ENCODE results near the gene TFAP2C.

TFAP2C gene

DNA sequence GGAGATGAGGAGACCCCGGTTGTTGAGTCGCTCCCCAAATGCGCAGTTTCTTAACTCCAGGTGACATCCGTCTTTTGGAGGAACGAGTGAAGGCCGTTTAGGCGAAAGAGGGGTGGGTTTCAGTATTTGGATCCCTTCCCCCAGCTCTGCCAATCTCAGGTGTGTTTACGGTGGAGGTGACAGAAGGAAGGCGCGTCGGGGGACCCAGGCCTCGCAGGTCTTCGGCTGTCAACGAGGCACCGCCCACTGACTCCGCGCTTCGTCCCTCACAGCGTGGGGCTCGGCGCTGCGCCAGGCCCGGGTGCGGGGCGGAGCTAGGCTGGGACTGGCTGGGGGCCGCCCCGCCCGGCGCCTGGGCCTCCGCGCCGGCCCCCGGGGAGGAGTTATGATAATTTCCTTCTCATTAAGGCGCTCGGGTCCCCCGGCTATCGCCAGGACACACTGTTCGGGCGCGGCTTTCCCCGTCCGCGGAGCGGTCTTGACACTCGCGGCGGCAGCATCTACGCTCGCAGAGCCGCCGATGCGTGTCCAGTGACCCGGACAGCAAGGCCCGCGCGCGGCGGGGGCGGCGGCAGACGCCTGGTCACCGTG lies at the start of gene TFAP2C:
TSS of gene TFAP2C (plus strand) at position 434 of the 591 bp plus-strand sequence. CDS start 239 bp downstream, outside the sequence.
- Mint-ChIP-seq H3K4me1 (peaks cover 14 to 23% of the 10 kb centered on the region in 2 donors), H3K36me3 (no peaks in the 10 kb centered on the region), H3K9me3 (no peaks in the 10 kb centered on the region), H3K27ac (peak within 1 kb of the TSS; percentile 79), H3K4me3 (peak within 1 kb of the TSS; percentile 61), H3K27me3 (peaks cover 62 to 93% of the 10 kb centered on the region in 2 donors)
- ATAC-seq (replicated peaks) (peak; percentile 58 to 68), DNase-seq (no peak)

DNA sequence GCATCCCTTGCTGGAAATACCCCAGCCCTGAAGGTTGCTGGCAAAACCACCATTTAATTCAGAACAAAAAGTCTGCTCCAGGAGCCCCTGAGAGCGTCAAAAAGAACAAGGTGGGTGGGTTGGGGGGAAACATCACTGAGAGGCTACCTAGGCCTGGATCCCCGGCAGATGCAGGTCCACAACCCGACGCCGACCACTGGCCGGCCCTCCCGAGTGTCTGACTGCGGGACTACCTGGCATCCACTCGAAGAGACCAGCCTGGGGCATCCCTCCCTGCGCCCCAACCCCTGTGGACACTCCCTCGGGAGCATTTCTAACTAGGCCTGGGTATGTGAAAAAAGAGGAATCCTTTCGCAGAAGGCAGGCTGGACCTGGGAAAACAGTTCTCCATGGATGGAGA lies 48.9 kb upstream of the TFAP2C start:
- Mint-ChIP-seq H3K4me3 (no peak overlapping the region), H3K9me3 (no peaks in the 10 kb centered on the region), H3K27me3 (peaks cover 15 to 19% of the 10 kb centered on the region in 2 donors), H3K27ac (no peak overlapping the region), H3K4me1 (no peaks in the 10 kb centered on the region), H3K36me3 (no peaks in the 10 kb centered on the region)
- DNase-seq (no peak), ATAC-seq (replicated peaks) (no peak)

DNA sequence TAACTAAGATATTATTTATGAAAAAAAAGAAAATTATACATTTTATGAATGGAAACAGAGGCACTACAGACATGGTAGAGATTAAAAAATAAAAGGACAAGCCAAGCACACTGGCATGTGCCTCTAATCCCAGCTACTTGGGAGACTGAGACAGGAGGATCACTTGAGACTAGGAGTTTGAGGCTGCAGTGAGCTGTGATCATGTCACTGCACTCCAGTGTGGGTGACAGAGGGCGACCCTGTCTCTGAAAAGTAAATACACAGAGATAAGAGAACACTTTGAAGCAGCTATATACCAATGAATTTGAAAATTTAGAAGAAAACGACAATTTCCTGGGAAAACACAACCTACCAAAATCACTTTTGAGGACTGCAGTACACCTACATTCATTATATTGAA lies 47.4 kb upstream of the TFAP2C start:
- H3K4me3 Mint-ChIP-seq: no peak overlapping the region
- ATAC-seq (replicated peaks) (no peak), DNase-seq (no peak)
- H3K36me3 Mint-ChIP-seq: no peaks in the 10 kb centered on the region
- H3K27ac Mint-ChIP-seq: no peak overlapping the region
- peaks cover 3 to 7% of the 10 kb centered on the region in 2 donors for H3K27me3 Mint-ChIP-seq
- H3K9me3 Mint-ChIP-seq: no peaks in the 10 kb centered on the region
- no peaks in the 10 kb centered on the region for H3K4me1 Mint-ChIP-seq

DNA sequence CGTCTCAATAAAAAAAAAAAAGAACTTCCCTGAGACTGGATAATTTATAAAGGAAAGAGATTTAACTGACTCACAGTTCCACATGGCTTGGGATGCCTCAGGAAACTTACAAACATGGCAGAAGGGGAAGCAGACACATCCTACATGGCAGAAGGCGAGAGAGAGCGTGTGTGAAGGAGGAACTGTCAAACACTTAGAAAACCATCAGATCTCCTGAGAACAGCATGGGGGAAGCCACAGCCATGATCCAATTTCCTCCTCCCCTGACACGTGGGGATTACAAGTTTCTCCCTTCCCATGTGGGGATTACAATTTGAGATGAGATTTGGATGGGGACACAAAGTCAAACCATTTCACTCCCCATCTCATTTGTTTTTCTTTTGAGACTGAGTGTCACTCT lies 46.6 kb upstream of the TFAP2C start:
- H3K4me3 Mint-ChIP-seq: no peak overlapping the region
- H3K4me1 Mint-ChIP-seq: no peaks in the 10 kb centered on the region
- DNase-seq: no peak
- no peaks in the 10 kb centered on the region for H3K9me3 Mint-ChIP-seq
- H3K36me3 Mint-ChIP-seq: no peaks in the 10 kb centered on the region
- no peak overlapping the region for H3K27ac Mint-ChIP-seq
- peaks cover 7 to 13% of the 10 kb centered on the region in 2 donors for H3K27me3 Mint-ChIP-seq
- no peak for ATAC-seq (replicated peaks)

DNA sequence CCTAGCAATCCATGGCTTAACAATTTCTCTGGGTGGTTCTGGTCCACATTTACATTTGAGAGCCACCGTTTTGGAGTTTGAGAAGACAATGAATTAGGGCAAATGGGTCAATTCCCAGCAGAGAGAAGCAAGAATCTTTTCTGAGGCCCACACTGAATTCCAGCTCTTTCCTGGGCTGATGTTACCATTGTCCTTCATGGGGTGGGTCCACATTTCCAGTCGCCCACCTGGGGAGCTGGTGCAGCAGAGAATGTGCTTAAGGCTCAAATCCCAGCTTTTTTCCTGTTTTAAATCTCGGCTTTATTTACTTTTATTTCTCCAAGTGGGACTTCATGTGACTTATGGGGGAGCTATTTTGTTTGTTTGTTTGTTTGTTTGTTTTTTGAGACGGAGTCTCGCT lies 44.2 kb upstream of the TFAP2C start:
- H3K4me1 Mint-ChIP-seq: no peaks in the 10 kb centered on the region
- no peak for ATAC-seq (replicated peaks)
- no peaks in the 10 kb centered on the region for H3K36me3 Mint-ChIP-seq
- H3K9me3 Mint-ChIP-seq: no peaks in the 10 kb centered on the region
- DNase-seq: no peak
- no peak overlapping the region for H3K4me3 Mint-ChIP-seq
- no peak overlapping the region for H3K27ac Mint-ChIP-seq
- H3K27me3 Mint-ChIP-seq: peaks cover 13 to 19% of the 10 kb centered on the region in 2 donors

DNA sequence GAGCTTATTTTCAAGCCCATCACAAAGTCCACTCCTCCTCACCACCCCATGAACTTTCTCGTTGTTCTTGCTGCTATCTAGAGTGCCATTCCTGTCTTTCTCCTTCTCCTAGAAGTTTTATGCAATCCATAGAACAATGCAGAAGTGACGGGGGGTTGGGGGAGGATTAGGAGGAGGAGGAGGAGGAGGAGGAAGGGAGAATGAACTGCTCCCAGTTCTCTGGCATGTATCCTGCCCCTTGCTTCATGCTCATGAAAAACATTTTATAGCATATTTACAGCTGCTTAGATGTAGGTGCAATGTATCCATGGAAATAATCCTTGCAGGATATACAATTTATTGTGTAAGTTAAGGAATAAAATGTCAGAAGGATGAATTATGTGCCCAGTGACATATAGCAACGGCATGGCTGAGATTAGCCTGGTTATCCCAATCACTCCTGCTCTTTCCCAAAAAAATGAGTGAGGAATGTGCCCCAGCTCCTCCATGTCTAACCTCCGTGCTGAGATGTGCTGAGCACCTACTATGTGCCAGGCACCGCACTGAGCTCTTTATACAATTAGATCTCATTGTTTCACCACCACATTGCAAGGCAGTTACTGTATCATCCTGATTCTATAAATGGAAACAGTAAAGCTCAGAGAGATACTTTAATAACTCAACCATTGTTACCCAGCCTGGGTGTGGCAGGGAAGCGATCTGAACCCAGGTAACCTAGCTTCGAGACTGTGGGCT lies 41.6 kb upstream of the TFAP2C start:
- H3K4me1 Mint-ChIP-seq: no peaks in the 10 kb centered on the region
- ATAC-seq (replicated peaks): no peak
- no peak overlapping the region for H3K27ac Mint-ChIP-seq
- H3K36me3 Mint-ChIP-seq: no peaks in the 10 kb centered on the region
- DNase-seq: no peak
- peaks cover 11 to 13% of the 10 kb centered on the region in 2 donors for H3K27me3 Mint-ChIP-seq
- no peaks in the 10 kb centered on the region for H3K9me3 Mint-ChIP-seq
- H3K4me3 Mint-ChIP-seq: no peak overlapping the region

DNA sequence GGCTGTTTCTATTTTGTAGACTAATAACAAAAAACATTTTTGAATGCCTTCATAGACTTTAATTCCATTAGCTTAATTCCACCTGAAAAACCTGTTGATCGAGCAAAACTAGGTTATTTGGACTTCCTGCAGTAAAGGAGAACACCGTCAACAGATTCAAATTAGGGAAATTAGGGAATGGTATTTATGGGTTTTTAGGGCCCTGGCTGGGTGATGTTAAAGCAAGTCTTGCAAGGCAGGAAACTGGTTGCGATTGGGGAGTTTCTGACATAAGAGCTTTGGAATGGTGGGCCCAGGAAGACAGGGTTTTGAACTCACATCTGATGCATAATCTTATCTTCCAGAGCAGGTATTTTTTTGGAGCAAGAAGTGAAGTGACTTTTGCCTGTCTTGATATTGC lies 40.1 kb upstream of the TFAP2C start:
- ATAC-seq (replicated peaks) (no peak), DNase-seq (no peak)
- H3K36me3 Mint-ChIP-seq: no peaks in the 10 kb centered on the region
- no peak overlapping the region for H3K27ac Mint-ChIP-seq
- H3K4me3 Mint-ChIP-seq: no peak overlapping the region
- H3K27me3 Mint-ChIP-seq: peaks cover 16 to 20% of the 10 kb centered on the region in 2 donors
- no peaks in the 10 kb centered on the region for H3K9me3 Mint-ChIP-seq
- no peaks in the 10 kb centered on the region for H3K4me1 Mint-ChIP-seq

DNA sequence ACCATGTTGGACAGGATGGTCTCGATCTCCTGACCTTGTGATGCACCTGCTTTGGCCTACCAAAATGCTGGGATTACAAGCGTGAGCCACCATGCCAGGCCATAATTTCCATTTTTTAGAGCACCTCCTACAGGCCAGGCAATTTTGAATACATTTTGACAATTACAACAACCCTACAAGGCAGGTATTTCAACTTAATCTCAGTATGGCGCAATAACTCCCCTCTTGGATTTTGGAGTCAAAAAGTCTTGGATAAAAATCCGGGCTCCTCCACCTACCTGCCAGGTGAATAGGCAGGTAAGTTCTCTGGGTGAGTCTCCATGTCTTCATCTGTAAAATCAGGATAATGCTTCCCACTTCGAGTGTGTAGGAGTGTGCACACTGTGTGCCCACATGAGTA lies 39.5 kb upstream of the TFAP2C start:
- ATAC-seq (replicated peaks) (no peak), DNase-seq (no peak)
- Mint-ChIP-seq H3K27me3 (peaks cover 16 to 20% of the 10 kb centered on the region in 2 donors), H3K27ac (no peak overlapping the region), H3K36me3 (no peaks in the 10 kb centered on the region), H3K4me3 (no peak overlapping the region), H3K4me1 (no peaks in the 10 kb centered on the region), H3K9me3 (no peaks in the 10 kb centered on the region)

DNA sequence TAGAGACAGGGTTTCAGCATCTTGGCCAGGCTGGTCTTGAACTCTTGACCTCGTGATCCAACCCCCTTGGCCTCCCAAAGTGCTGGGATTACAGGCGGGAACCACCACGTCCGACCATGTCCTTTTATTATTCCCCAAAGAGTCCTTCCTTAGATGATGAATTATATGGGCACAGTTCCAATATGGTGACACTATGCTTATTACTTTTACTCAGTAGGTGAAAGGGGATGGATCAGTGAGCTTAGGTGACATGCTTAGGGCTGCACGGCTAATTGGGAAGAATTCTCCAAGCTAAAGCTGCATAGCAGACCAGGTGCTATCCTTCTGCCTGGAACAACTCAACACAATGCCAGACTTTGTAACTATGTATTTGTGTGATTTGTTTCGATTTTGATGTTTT lies 38.2 kb upstream of the TFAP2C start:
- no peak for DNase-seq
- no peaks in the 10 kb centered on the region for H3K4me1 Mint-ChIP-seq
- no peak overlapping the region for H3K27ac Mint-ChIP-seq
- ATAC-seq (replicated peaks): no peak
- H3K36me3 Mint-ChIP-seq: no peaks in the 10 kb centered on the region
- H3K9me3 Mint-ChIP-seq: no peaks in the 10 kb centered on the region
- peaks cover 19 to 20% of the 10 kb centered on the region in 2 donors for H3K27me3 Mint-ChIP-seq
- H3K4me3 Mint-ChIP-seq: no peak overlapping the region

DNA sequence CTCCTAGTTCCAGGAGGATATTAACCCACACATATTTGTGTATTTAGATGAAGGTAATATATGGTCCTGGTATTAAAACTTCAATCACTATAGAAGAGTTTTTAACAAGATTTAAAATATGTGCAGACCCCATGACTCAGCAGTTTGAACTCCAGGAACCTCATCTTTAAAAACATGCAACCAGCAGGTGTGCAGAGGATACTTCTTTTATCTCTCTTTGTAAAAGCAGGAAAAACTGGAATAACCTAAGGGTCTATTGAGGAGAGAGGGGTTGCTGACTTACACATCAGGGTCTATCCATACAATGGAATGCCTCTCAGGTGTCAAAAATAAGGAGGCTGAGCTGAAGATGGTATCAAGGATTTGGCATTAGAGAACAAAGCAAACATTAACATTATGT lies 36.9 kb upstream of the TFAP2C start:
- no peak overlapping the region for H3K4me3 Mint-ChIP-seq
- DNase-seq: no peak
- no peak overlapping the region for H3K27ac Mint-ChIP-seq
- no peak for ATAC-seq (replicated peaks)
- H3K27me3 Mint-ChIP-seq: peaks cover 17 to 18% of the 10 kb centered on the region in 2 donors
- H3K36me3 Mint-ChIP-seq: no peaks in the 10 kb centered on the region
- no peaks in the 10 kb centered on the region for H3K4me1 Mint-ChIP-seq
- H3K9me3 Mint-ChIP-seq: no peaks in the 10 kb centered on the region

DNA sequence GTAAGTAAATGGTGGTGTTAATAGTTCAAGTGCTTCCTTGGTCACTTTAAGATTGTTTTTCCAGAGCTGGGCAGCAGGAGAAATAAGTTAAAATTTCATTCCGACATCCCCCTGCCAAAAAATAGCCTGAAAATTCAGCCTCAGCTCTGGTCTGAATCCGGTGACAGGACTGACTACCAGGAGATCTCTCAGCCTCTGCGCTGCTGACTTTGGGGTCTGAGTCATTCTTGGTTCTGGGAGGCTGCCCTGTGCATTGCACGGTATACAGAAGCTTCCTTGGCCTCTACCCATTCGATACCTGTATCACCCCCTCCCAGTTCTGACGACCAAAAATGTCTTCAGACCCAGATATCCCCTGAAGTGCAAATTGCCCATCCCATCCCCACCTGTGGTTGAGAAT lies 36.3 kb upstream of the TFAP2C start:
- no peak for DNase-seq
- Mint-ChIP-seq H3K27me3 (peaks cover 12 to 15% of the 10 kb centered on the region in 2 donors), H3K9me3 (no peaks in the 10 kb centered on the region), H3K27ac (no peak overlapping the region), H3K36me3 (no peaks in the 10 kb centered on the region), H3K4me3 (no peak overlapping the region), H3K4me1 (no peaks in the 10 kb centered on the region)
- ATAC-seq (replicated peaks): no peak

DNA sequence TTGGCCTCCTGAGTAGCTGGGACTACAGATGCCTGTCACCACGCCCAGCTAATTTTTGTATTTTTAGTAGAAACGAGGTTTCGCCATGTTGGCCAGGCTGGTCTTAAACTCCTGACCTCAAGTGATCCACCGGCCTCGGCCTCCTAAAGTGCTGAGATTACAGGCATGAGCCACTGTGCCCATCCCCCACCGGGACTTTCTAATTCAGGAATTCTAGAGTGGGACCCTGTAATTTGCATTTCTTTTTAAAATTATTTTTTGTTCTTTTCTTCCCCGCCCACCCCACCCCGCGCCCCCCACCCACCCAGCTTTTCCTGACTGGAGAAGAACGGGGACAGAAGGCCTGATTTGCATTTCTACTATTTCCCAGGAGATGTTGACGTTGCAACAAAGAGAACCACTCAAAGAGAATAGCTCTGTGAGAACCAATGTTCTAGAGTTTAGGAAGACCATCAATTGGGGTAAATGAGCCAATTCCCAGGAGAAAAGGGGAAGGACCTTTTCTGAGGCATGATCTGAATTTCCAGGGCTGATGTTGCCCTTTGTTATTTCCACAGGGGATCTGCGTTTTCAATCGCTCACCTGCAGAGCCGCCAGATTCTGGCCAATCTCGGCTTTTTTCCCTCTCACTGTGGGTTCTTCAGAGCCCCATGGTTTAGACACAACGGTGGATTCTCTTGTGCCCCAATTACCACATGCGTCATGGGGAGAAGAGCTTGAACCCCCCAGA lies 33.2 kb upstream of the TFAP2C start:
- peaks cover 6 to 13% of the 10 kb centered on the region in 2 donors for H3K27me3 Mint-ChIP-seq
- H3K4me1 Mint-ChIP-seq: no peaks in the 10 kb centered on the region
- no peak overlapping the region for H3K4me3 Mint-ChIP-seq
- no peak for DNase-seq
- H3K36me3 Mint-ChIP-seq: no peaks in the 10 kb centered on the region
- no peak for ATAC-seq (replicated peaks)
- H3K27ac Mint-ChIP-seq: no peak overlapping the region
- H3K9me3 Mint-ChIP-seq: no peaks in the 10 kb centered on the region

DNA sequence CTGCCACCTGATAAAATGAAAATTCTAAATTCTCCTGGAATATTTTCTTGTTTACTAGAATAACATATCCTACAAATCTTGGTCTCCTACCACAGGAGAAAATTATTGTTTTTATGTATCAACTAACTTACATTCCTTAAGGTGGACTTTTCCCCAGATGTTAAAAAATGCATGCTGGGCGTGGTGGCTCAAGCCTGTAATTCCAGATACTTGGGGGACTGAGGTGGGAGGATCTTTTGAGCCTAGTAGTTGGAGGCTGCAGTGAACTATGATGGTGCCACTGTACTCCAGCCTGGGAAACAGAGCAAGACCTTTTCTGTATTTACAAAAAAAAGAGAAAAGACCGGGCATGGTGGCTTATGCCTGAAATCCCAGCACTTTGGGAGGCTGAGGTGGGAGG lies 27.9 kb upstream of the TFAP2C start:
- Mint-ChIP-seq H3K9me3 (no peaks in the 10 kb centered on the region), H3K27ac (no peak overlapping the region), H3K36me3 (no peaks in the 10 kb centered on the region), H3K27me3 (peaks cover 0 to 8% of the 10 kb centered on the region in 2 donors), H3K4me1 (no peaks in the 10 kb centered on the region), H3K4me3 (no peak overlapping the region)
- DNase-seq: no peak
- no peak for ATAC-seq (replicated peaks)

DNA sequence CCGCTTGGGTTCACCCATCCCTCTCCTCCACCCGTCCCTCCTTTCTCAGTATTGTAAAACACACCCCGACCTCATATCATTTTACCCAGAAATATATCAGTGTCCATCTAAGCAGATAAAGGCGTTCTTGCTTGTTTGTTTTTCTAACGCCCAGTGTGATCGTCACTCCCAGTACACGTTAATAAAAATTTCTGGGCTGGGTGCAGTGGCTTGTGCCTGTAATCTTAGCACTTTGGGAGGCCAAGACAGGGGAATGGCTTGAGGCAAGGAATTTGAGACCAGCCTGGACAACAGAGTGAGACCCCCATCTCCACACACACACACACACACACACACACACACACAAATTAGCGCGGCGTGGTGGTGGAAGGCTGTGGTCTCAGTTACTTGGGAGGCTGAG lies 24.4 kb upstream of the TFAP2C start:
- Mint-ChIP-seq H3K4me3 (no peak overlapping the region), H3K36me3 (no peaks in the 10 kb centered on the region), H3K27me3 (peaks cover 0 to 9% of the 10 kb centered on the region in 2 donors), H3K9me3 (no peaks in the 10 kb centered on the region), H3K4me1 (no peaks in the 10 kb centered on the region), H3K27ac (no peak overlapping the region)
- DNase-seq: no peak
- no peak for ATAC-seq (replicated peaks)
